Glomerular endothelial cell (primary cell): ENCODE measurements around the gene NBPF1. TPM values are rescaled to one million over a fixed set of nuclear protein-coding genes. Genes with fewer than 3 reads are reported as not detected.
"Not testable (repeated sequence)": the region's sequence is repeated elsewhere in the genome, so short reads cannot be mapped to it uniquely, and the experiment has no call there.

Experiments
- DNase-seq: peaks from one replicate; pipeline ENCODE4 v3.0.0-alpha.2; 2011; ENCODE audit warnings: low read depth, low spot score; ENCODE audit errors: extremely low read depth
- total RNA-seq: library from RNA; depleted of rRNA; stranded (reverse); fragments of >200 nt; gene quantifications from 2 replicates; pipeline ENCODE4 v1.2.3, GENCODE V29; 2015

The NBPF1 gene
- 20.3 and 24.0 TPM in 2 replicates for total RNA-seq

- peak; percentile 75 for DNase-seq
These were observed at the start of gene NBPF1 for GRCh38 chr1:16613185-16614147. Gene NBPF1, minus strand, starts transcription at chr1:16613564.

GRCh38 chr1:16658234-16658633 lies 44.9 kb upstream of the NBPF1 start:
- not testable (repeated sequence) for DNase-seq

GRCh38 chr1:16656981-16657683 lies 43.8 kb upstream of the NBPF1 start:
- DNase-seq = not testable (repeated sequence)

- DNase-seq = not testable (repeated sequence)
These were observed 43.2 kb upstream of the NBPF1 start for GRCh38 chr1:16656574-16656973.

GRCh38 chr1:16651560-16651959 lies 38.2 kb upstream of the NBPF1 start:
- DNase-seq = not testable (repeated sequence)

- not testable (repeated sequence) for DNase-seq
These were observed 36.6 kb upstream of the NBPF1 start for GRCh38 chr1:16649960-16650359.

GRCh38 chr1:16649390-16649789 lies 36.0 kb upstream of the NBPF1 start:
- DNase-seq = not testable (repeated sequence)

GRCh38 chr1:16648756-16649155 lies 35.4 kb upstream of the NBPF1 start:
- not testable (repeated sequence) for DNase-seq

GRCh38 chr1:16648250-16648649 lies 34.9 kb upstream of the NBPF1 start:
- not testable (repeated sequence) for DNase-seq

- DNase-seq = not testable (repeated sequence)
These were observed 34.1 kb upstream of the NBPF1 start for GRCh38 chr1:16647179-16648176.

- DNase-seq = not testable (repeated sequence)
These were observed 33.4 kb upstream of the NBPF1 start for GRCh38 chr1:16646716-16647115.

- DNase-seq = not testable (repeated sequence)
These were observed 32.8 kb upstream of the NBPF1 start for GRCh38 chr1:16646061-16646664.

GRCh38 chr1:16645271-16646060 lies 32.1 kb upstream of the NBPF1 start:
- not testable (repeated sequence) for DNase-seq

GRCh38 chr1:16644482-16645270 lies 31.3 kb upstream of the NBPF1 start:
- peak; percentile 85 for DNase-seq

GRCh38 chr1:16644193-16644481 lies 30.8 kb upstream of the NBPF1 start:
- DNase-seq = no peak

- not testable (repeated sequence) for DNase-seq
These were observed 30.3 kb upstream of the NBPF1 start for GRCh38 chr1:16643476-16644192.

- DNase-seq = not testable (repeated sequence)
These were observed 29.6 kb upstream of the NBPF1 start for GRCh38 chr1:16643001-16643411.
